GM10266 (cell line): ENCODE measurements around the gene GSK3B.

Experiments
- DNase-seq: peaks from one replicate; pipeline ENCODE4 v3.0.0; 2012; ENCODE audit errors: extremely low spot score
- TF ChIP-seq, protein P1 (sequence below): IDR thresholded peaks from 2 replicates; pipeline ENCODE4 v1.5.1; 2012; ENCODE audit warnings: mild to moderate bottlenecking, low read depth; ENCODE audit not compliant: control insufficient read depth, insufficient read depth; ENCODE audit errors: missing control alignments

GSK3B gene

DNA sequence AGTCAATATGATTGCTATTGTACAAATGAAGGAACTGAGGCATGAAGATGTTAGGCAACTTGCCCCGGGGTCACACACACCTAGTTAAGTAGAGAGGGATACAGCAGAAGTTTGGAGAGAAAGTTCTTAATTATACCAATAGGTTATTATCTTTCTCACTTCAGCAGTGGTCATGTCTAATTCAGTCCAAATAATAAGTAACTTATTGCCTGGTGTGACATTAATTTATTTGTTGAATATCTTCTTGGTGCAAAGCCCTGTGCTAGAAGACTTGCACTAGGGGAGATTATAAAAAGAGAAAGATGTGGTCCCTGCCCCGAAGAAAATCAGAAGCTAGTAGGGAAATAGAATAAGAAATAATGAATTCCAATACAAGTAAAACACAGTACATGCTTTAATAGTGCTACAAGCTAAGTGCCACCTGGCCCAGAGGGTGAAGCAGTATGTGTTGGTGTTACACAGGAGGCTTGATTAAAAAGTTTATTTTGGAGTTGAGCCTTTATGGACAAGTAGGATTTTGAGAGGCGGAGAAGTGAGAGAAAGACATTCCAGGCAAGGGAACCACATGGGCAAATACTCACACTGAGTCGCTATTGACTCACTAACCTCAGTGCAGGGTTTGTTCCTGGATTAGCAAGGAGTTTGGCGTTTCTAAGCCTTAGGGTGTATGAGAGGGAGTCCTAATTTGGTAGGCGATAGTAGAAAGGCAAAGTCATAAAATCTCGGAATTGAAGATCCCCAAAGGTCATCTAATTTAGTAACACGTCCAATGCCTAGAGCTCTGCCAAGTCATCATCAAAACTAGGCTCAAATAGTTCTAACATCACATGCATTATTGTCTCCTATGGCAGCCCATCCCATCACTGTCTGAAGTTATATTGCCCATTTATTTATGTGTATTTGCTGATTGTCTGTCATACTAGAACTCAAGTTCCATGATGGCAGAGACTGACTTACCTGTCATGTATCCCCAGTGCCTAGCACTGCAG lies 19.2 kb upstream of the GSK3B start:
- TF ChIP-seq, protein P1, sequence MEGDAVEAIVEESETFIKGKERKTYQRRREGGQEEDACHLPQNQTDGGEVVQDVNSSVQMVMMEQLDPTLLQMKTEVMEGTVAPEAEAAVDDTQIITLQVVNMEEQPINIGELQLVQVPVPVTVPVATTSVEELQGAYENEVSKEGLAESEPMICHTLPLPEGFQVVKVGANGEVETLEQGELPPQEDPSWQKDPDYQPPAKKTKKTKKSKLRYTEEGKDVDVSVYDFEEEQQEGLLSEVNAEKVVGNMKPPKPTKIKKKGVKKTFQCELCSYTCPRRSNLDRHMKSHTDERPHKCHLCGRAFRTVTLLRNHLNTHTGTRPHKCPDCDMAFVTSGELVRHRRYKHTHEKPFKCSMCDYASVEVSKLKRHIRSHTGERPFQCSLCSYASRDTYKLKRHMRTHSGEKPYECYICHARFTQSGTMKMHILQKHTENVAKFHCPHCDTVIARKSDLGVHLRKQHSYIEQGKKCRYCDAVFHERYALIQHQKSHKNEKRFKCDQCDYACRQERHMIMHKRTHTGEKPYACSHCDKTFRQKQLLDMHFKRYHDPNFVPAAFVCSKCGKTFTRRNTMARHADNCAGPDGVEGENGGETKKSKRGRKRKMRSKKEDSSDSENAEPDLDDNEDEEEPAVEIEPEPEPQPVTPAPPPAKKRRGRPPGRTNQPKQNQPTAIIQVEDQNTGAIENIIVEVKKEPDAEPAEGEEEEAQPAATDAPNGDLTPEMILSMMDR, result no peak
- DNase-seq, result no peak

DNA sequence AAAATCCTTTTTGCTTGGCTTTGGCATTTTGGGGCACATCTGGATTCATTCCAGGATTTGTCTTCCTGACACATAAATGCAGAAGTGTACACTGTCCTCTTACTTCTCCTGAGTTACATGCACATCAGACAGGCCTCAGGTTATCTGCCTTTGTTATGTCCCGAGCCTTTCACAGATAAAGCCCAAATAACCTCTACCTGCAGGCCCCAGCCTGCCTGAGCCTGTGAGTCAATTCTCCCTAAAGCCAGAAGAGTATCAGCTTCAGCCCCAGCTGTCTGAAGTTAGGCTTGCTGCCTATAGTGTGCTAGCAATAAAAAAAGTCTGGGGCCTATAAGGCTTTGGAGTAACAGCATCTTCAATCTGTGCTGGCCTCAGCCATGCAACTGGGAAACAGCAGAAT lies 17.7 kb upstream of the GSK3B start:
- TF ChIP-seq, protein P1, result no peak
- DNase-seq, result no peak

DNA sequence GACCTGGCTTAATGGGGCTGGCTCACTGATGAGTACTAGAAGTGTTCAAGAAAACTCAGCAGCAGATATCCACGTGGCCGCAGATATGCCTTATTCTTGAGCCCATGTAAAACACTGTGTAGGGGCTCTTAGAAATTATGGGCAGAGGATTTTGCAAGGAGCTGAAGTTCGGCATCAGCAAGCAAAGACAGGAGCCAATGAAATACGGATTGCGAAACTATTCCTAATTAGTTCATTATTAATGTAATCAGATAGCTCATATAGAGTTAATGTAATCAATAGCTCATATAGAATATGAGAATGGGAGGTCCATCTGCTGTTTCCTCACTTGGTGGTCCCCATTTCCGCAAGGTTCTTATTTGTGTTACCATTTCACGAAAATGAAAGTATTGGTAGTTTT lies 9.0 kb upstream of the GSK3B start:
- DNase-seq, result no peak
- TF ChIP-seq, protein P1, result no peak

DNA sequence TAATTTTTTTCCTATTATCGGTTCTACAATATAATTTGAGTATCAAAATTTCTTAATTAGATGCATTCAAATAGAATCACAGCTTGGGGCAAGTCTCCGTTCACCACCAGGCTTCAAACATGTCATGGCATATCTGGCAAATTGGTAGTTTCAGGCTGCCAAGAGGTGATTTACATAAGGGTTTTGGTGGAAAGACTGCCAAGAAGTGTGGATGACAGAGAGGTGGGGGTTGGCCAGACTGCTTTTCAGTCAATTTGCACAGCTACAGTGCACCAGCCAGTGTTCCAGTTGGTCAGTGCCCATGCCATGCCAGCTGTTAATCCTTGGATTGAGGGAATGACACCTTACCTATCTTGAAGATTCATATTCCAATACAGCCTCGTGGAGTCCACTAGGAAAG lies 8.4 kb upstream of the GSK3B start:
- TF ChIP-seq, protein P1, result no peak
- DNase-seq, result no peak

DNA sequence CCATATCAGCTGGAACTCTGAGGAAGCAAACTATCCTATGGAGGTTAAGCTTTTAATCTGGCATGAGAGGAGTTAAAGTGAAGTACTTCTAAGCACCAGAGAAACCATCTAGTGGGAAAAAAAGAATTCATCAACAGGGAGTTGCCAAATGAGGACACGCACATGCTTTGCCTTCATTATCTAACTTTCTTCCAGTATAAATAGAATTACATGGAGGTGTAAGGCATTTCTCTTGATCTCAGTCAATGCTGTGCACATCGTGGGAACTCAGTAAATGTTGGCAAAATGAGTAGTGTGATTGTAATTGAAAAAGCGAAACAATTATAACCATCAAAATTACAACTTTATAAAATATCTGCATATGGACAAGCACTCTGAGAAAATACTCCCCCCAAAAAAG lies 8.0 kb upstream of the GSK3B start:
- DNase-seq, result no peak
- TF ChIP-seq, protein P1, result no peak

DNA sequence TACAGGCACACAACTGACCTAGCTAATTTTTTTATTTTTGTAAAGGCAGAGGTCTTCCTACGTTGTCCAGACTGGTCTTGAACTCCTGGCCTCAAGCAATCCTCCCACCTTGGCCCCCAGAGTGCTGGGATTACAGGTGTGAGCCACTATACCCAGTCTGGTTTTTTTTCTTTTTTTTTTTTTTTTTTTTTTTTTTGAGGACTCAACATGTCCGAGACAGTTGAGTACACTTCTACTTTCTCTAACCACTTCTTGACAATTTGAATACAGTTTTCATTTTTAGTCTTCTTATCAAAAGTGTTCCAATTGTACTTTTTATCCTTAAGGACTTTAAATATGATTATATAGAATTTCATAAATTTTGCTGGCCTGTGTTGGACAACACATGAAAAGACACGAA lies 7.4 kb upstream of the GSK3B start:
- TF ChIP-seq, protein P1, result no peak
- no peak for DNase-seq

DNA sequence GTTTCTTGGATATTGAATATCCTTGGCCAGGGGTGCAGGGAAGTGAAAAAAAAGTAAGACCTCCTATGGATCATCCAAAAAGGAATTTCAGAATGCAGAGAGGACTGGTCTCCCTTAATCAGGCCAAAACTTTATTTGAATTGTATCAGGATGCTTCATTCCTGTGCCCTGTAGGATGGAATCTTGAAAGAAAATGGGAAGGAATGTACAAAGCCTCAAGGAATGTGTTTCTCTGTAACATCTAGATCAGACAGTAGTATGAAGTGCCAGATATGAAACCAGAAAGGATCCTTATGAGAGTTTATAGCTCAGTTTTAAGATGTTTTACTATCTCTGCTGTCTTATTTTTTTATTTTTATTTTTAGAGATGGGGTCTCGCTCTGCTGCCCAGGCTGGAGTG lies 6.5 kb upstream of the GSK3B start:
- no peak for DNase-seq
- TF ChIP-seq, protein P1, result no peak
